SK-N-MC (cell line): ENCODE measurements around the gene ATP4B.

Experiments
- EZH2 ChIP-seq: fragments of 200-600 bp; sonication (generic); IDR thresholded peaks from one replicate; pipeline ENCODE4 v1.6.1; 2017; ENCODE audit warnings: antibody characterized with exemption
- FOXP2 ChIP-seq: optimal IDR thresholded peaks from 2 replicates; pipeline ENCODE3; 2011; ENCODE audit warnings: mild to moderate bottlenecking, moderate library complexity; ENCODE audit not compliant: insufficient read depth; ENCODE audit errors: extremely low read length, control extremely low read depth
- POLR2AphosphoS5 ChIP-seq: IDR thresholded peaks from 2 replicates; pipeline ENCODE4 v1.6.1; 2012; ENCODE audit warnings: mild to moderate bottlenecking, low read depth, low read length, borderline replicate concordance

GRCh38 chr13:113650275-113650674 is 7.7 kb downstream of the ATP4B start:
- TF ChIP-seq EZH2 (no peak), POLR2AphosphoS5 (no peak), FOXP2 (no peak)
